Kidney (tissue), 14 donors: Measurements from ENCODE around the gene LRRC52. TPM values are rescaled to one million over a fixed set of nuclear protein-coding genes. Genes with fewer than 3 reads are reported as not detected.

Experiments
- DNase-seq, 5 donors: peaks; one replicate each; pipeline ENCODE4 v3.0.0-alpha.2; 2013 to 2020
- FAIRE-seq: peaks from 2 replicates; lab custom pipeline; 2012; peaks lifted over from hg19 to GRCh38; lab: Jason Lieb, UNC
- H3K27ac ChIP-seq, 2 donors: one replicate each; pipeline ENCODE4 v1.7.0; 2013; ENCODE audit warnings: low read depth in 2 of 2, low read length in 2 of 2, inconsistent platforms in 1 of 2
- H3K27me3 ChIP-seq: one replicate; pipeline ENCODE4 v1.7.1; 2013; ENCODE audit warnings: low read length, inconsistent platforms; ENCODE audit not compliant: control insufficient read depth, insufficient read depth
- H3K36me3 ChIP-seq, 3 donors: one replicate each; pipeline versions ENCODE4 v1.7.0 to v1.7.1; 2013; ENCODE audit warnings: low read length in 3 of 3, control low read depth in 1 of 3, inconsistent platforms in 1 of 3; ENCODE audit not compliant: insufficient read depth in 3 of 3, control insufficient read depth in 2 of 3
- H3K4me1 ChIP-seq, 3 donors: one replicate each; pipeline versions ENCODE4 v1.7.0 to v1.7.1; 2013; ENCODE audit warnings: low read length in 3 of 3, inconsistent platforms in 1 of 3, low read depth in 1 of 3; ENCODE audit not compliant: control insufficient read depth in 2 of 3, insufficient read depth in 2 of 3
- H3K4me3 ChIP-seq, 3 donors: one replicate each; pipeline versions ENCODE4 v1.7.0 to v1.8.1; 2013; ENCODE audit warnings: low read length in 3 of 3, control low read depth in 1 of 3, inconsistent platforms in 1 of 3
- H3K9ac ChIP-seq, 3 donors: one replicate each; pipeline versions ENCODE4 v1.7.0 to v1.7.1; 2013; ENCODE audit warnings: low read length in 3 of 3, control low read depth in 1 of 3, inconsistent platforms in 1 of 3
- H3K9me3 ChIP-seq, 3 donors: one replicate each; pipeline versions ENCODE4 v1.7.0 to v1.7.1; 2013; ENCODE audit warnings: low read length in 3 of 3, control low read depth in 1 of 3, inconsistent platforms in 1 of 3; ENCODE audit not compliant: control insufficient read depth in 2 of 3, insufficient read depth in 1 of 3
- intact Hi-C: fragments of 100-400 bp; cut with DNase I; formaldehyde crosslinking; loops from one replicate; pipeline ENCODE4 v1.11.1; 2022
- polyA plus RNA-seq: library from polyadenylated mRNA; stranded (reverse); fragments of 350-450 nt; fragmentation: Illumina TruSeq; extraction: RNeasy Lipid Tissue Mini Kit (QIAGEN cat#74804); gene quantifications from one replicate; pipeline ENCODE4 v1.2.3, GENCODE V29; 2014; ENCODE audit warnings: low read depth, low replicate concordance; ENCODE audit not compliant: insufficient read depth
- total RNA-seq: library from RNA; stranded (reverse); fragmentation: NEBNext Ultra II Directional; extraction: Animal tissue kit (Norgen Biotek cat#: 25700); gene quantifications from one replicate; pipeline ENCODE4 v1.2.1, GENCODE V29; 2021
- TF ChIP-seq, protein P1 (sequence below): IDR thresholded peaks from 3 replicates; pipeline ENCODE4 v1.5.1; 2012; ENCODE audit warnings: mild to moderate bottlenecking, moderate library complexity, borderline replicate concordance; ENCODE audit not compliant: insufficient read depth; ENCODE audit errors: extremely low read depth
- donor health status: control.
- donor health status: control.
- donor health status: control.
- donor health status: control.
- donor health status: control.
- donor health status: DM: yes; HTN: yes; CAD: no.
- donor health status: Normal renal cell carcinoma (clear cell type).

LRRC52 gene
- total and polyA plus RNA-seq, 2 donors from 2014 or later, result 0.58 TPM; not detected in 1

GRCh38 chr1:165542015-165542631, 1.7 kb upstream of the LRRC52 start:
- no peaks in the 10 kb centered on the region for H3K9me3 ChIP-seq
- H3K27me3 ChIP-seq, result no peaks in the 10 kb centered on the region
- intact Hi-C loops, result no loop called here
- peak overlapping the region in 1 of 2 donors; percentile 28 for H3K27ac ChIP-seq
- H3K36me3 ChIP-seq, result no peaks in the 10 kb centered on the region
- TF ChIP-seq, protein P1, sequence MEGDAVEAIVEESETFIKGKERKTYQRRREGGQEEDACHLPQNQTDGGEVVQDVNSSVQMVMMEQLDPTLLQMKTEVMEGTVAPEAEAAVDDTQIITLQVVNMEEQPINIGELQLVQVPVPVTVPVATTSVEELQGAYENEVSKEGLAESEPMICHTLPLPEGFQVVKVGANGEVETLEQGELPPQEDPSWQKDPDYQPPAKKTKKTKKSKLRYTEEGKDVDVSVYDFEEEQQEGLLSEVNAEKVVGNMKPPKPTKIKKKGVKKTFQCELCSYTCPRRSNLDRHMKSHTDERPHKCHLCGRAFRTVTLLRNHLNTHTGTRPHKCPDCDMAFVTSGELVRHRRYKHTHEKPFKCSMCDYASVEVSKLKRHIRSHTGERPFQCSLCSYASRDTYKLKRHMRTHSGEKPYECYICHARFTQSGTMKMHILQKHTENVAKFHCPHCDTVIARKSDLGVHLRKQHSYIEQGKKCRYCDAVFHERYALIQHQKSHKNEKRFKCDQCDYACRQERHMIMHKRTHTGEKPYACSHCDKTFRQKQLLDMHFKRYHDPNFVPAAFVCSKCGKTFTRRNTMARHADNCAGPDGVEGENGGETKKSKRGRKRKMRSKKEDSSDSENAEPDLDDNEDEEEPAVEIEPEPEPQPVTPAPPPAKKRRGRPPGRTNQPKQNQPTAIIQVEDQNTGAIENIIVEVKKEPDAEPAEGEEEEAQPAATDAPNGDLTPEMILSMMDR, result no peak
- H3K9ac ChIP-seq, result no peak overlapping the region
- no peak overlapping the region for H3K4me3 ChIP-seq
- DNase-seq (no peak), FAIRE-seq (no peak)
- H3K4me1 ChIP-seq, result peaks cover 0 to 7% (median 0%) of the 10 kb centered on the region in 3 donors

- Histone ChIP-seq H3K4me1 (peaks cover 0 to 7% (median 0%) of the 10 kb centered on the region in 3 donors), H3K4me3 (no peak overlapping the region), H3K27ac (no peak overlapping the region), H3K9ac (no peak overlapping the region), H3K36me3 (no peaks in the 10 kb centered on the region), H3K9me3 (no peaks in the 10 kb centered on the region), H3K27me3 (no peaks in the 10 kb centered on the region)
- intact Hi-C loops, result no loop called here
- DNase-seq, result no peak
- TF ChIP-seq, protein P1, result no peak
- FAIRE-seq, result no peak
Observed at GRCh38 chr1:165542647-165543046, 1.2 kb upstream of the LRRC52 start.

DNA sequence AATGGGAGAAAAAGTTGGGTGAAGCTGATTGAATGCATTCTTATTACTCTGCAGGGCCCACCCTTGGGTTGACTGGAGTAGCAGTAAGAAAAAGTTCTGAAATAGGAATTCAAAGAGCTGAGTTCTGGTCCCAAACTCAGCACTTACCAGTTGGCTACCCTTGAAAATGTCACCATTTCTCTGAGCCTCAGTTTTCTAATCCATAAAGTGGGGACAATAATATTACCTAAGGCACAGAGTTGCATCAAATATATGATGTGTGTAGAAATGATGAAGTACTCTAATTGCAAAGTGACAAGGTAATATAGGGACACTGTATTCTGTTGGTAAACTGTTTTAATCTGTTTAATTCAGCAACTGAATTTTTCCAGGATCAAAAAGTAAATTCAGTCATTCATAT, 1.2 kb downstream of the LRRC52 start:
- Histone ChIP-seq H3K9me3 (no peaks in the 10 kb centered on the region), H3K36me3 (no peaks in the 10 kb centered on the region), H3K27ac (no peak overlapping the region), H3K27me3 (no peaks in the 10 kb centered on the region), H3K4me1 (peaks cover 0 to 7% (median 0%) of the 10 kb centered on the region in 3 donors), H3K9ac (no peak overlapping the region), H3K4me3 (no peak overlapping the region)
- FAIRE-seq, result no peak
- DNase-seq, result no peak
- intact Hi-C loops, result no loop called here
- TF ChIP-seq, protein P1, result no peak
